MCF 10A (cell line): ENCODE data around the gene HOXC12. TPM values are rescaled to one million over a fixed set of nuclear protein-coding genes. Genes with fewer than 3 reads are reported as not detected.

Experiments used
- BruUV-seq: library from RNA; stranded (reverse); fragments of 400-500 nt; replicated peaks from 2 replicates; lab custom pipeline; 2021; lab: Mats Ljungman, UMichigan
- CTCF ChIA-PET: fragments of 300-600 bp; sonication (Branson Sonifier 250); formaldehyde crosslinking; extraction: SDS; loops from one replicate; lab custom pipeline; 2021; ENCODE audit warnings: antibody characterized with exemption, inconsistent platforms; lab: Yijun Ruan, JAX
- POLR2A ChIA-PET: fragments of 300-600, 350-650 bp; sonication (Branson Sonifier 250); formaldehyde crosslinking; extraction: SDS; loops from one replicate; lab custom pipeline; 2020; ENCODE audit warnings: antibody characterized with exemption, inconsistent platforms; lab: Yijun Ruan, JAX
- DNase-seq: peaks from one replicate; pipeline ENCODE4 v3.0.0-alpha.2; 2018; ENCODE audit not compliant: unreplicated experiment
- H3K27ac Mint-ChIP-seq: one replicate; pipeline ENCODE4 v1.8.0; 2022; ENCODE audit warnings: mild to moderate bottlenecking, low read depth, mixed read lengths; ENCODE audit not compliant: unreplicated experiment
- H3K27me3 Mint-ChIP-seq: one replicate; pipeline ENCODE4 v1.8.0; 2022; ENCODE audit warnings: mixed read lengths; ENCODE audit not compliant: insufficient read depth, unreplicated experiment
- H3K36me3 Mint-ChIP-seq: one replicate; pipeline ENCODE4 v1.8.0; 2022; ENCODE audit warnings: mild to moderate bottlenecking, moderate library complexity, mixed read lengths; ENCODE audit not compliant: insufficient read depth, unreplicated experiment
- H3K4me1 Mint-ChIP-seq: one replicate; pipeline ENCODE4 v1.8.0; 2022; ENCODE audit warnings: mixed read lengths; ENCODE audit not compliant: insufficient read depth, unreplicated experiment
- H3K4me3 Mint-ChIP-seq: one replicate; pipeline ENCODE4 v1.8.0; 2022; ENCODE audit warnings: mild to moderate bottlenecking, moderate library complexity, mixed read lengths; ENCODE audit not compliant: unreplicated experiment
- H3K9me3 Mint-ChIP-seq: one replicate; pipeline ENCODE4 v1.8.0; 2022; ENCODE audit warnings: mixed read lengths; ENCODE audit not compliant: unreplicated experiment
- intact Hi-C: fragments of 100-400 bp; cut with micrococcal nuclease; formaldehyde crosslinking; loops from 2 replicates; pipeline ENCODE4 v1.14.1; 2022
- total RNA-seq: library from RNA; stranded (reverse); gene quantifications from 2 replicates; pipeline ENCODE4 v1.2.3, GENCODE V29; 2022
- TF ChIP-seq, protein P1 (sequence below): fragments of 200-600 bp; IDR thresholded peaks from one replicate; pipeline ENCODE4 v1.8.0; 2022; ENCODE audit warnings: antibody characterized with exemption, mild to moderate bottlenecking; ENCODE audit not compliant: unreplicated experiment

The HOXC12 gene
- total RNA-seq, 1 experiment from 2014 or later = not detected

DNA sequence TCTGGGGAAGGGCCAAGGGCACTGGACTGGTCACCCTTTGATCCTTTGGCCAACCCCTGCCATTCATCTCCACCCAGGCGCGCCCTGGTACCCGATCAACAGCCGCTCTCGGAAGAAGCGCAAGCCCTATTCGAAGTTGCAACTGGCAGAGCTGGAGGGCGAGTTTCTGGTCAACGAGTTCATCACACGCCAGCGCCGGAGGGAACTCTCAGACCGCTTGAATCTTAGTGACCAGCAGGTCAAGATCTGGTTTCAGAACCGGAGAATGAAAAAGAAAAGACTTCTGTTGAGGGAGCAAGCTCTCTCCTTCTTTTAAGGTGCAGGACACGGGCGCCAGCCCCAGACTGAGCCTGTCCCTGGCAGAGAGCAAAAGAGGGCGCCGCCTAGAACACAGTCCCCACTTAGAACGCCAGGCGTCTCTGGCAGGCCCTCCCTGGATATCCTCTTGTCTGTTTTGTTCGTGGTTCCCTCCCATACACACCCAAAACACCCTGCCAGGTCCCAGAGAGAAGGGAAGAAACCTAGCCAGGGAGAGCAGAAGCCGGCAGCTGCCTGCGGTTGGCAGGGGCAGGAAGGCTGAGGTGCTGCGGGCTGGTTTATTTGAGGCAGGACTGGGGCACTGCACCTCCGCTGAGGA, 1.7 kb downstream of the HOXC12 start:
- TF ChIP-seq, protein P1, sequence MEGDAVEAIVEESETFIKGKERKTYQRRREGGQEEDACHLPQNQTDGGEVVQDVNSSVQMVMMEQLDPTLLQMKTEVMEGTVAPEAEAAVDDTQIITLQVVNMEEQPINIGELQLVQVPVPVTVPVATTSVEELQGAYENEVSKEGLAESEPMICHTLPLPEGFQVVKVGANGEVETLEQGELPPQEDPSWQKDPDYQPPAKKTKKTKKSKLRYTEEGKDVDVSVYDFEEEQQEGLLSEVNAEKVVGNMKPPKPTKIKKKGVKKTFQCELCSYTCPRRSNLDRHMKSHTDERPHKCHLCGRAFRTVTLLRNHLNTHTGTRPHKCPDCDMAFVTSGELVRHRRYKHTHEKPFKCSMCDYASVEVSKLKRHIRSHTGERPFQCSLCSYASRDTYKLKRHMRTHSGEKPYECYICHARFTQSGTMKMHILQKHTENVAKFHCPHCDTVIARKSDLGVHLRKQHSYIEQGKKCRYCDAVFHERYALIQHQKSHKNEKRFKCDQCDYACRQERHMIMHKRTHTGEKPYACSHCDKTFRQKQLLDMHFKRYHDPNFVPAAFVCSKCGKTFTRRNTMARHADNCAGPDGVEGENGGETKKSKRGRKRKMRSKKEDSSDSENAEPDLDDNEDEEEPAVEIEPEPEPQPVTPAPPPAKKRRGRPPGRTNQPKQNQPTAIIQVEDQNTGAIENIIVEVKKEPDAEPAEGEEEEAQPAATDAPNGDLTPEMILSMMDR = no peak
- intact Hi-C loops = no loop called here
- ChIA-PET CTCF (interaction anchor here (0.8 kb wide), 1 partner anchor 201 kb away, joined by 4 read pairs; no protein-coding TSS in a partner anchor), POLR2A (no interaction called here)
- BruUV-seq = no TSS peak
- H3K4me3 Mint-ChIP-seq = no peak overlapping the region
- no peaks in the 10 kb centered on the region for H3K36me3 Mint-ChIP-seq
- no peaks in the 10 kb centered on the region for H3K9me3 Mint-ChIP-seq
- no peaks in the 10 kb centered on the region for H3K27me3 Mint-ChIP-seq
- no peaks in the 10 kb centered on the region for H3K4me1 Mint-ChIP-seq
- DNase-seq = no peak
- no peak overlapping the region for H3K27ac Mint-ChIP-seq

DNA sequence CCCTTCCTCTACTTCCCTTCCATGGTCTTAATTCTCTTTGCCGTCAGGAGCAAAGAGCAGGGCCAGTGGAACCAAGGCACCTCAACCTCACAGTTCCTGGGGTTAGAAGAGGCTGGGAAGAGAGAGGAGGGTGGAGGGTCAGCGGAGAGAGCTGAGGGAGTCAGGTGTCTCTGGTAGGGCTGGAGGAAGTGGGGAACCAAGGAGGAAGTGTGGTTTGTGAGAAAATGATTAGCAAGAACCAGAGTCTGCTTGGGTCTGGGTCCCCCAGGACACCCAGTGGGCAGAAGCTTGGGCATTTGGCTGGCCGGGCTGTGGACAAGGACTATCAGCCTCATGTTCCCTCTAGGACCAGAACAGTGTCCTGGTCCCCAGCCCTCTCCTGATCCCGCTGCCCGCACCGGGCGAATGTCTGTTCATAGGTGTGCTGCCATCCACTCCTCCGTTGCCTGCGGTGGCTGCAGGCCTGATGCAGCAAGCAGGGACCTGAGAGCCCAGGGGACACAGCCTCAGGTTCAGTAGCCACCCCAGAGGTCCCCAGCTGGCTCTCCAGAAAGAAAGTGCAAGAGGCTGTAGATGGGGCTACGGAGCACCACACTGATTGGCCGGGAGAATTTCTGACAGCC, 2.3 kb downstream of the HOXC12 start:
- H3K9me3 Mint-ChIP-seq = no peaks in the 10 kb centered on the region
- no TSS peak for BruUV-seq
- CTCF ChIA-PET = no interaction called here
- no peak overlapping the region for H3K27ac Mint-ChIP-seq
- no peak for DNase-seq
- intact Hi-C loops = no loop called here
- TF ChIP-seq, protein P1 = no peak
- H3K36me3 Mint-ChIP-seq = no peaks in the 10 kb centered on the region
- no peaks in the 10 kb centered on the region for H3K27me3 Mint-ChIP-seq
- POLR2A ChIA-PET = no interaction called here
- no peak overlapping the region for H3K4me3 Mint-ChIP-seq
- H3K4me1 Mint-ChIP-seq = no peaks in the 10 kb centered on the region

DNA sequence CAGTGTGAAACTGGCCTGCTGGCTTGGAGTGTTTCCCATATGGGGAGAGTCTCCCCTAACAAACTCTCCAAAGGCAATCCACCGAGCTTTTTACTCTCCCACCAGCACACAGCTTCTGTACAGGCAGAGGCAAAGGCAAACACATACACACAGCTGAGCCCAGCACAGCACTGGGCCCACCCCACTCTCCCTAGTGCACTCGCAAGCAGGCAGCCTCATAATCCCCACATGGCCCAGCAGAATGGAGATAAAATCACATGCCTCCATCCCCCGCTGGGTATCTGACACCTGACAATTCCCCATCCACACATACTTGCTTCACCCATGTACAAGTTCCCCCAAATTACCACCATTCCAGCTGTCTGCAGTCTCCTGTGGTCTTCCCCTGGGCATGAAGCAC, 3.4 kb downstream of the HOXC12 start:
- no peak overlapping the region for H3K27ac Mint-ChIP-seq
- H3K4me3 Mint-ChIP-seq = no peak overlapping the region
- BruUV-seq = no TSS peak
- ChIA-PET CTCF (no interaction called here), POLR2A (interaction anchor here (0.7 kb wide), 1 partner anchor 10 kb away, joined by 3 read pairs; no protein-coding TSS in a partner anchor)
- H3K27me3 Mint-ChIP-seq = no peaks in the 10 kb centered on the region
- no peak for DNase-seq
- no peaks in the 10 kb centered on the region for H3K4me1 Mint-ChIP-seq
- TF ChIP-seq, protein P1 = no peak
- no peaks in the 10 kb centered on the region for H3K9me3 Mint-ChIP-seq
- intact Hi-C loops = no loop called here
- no peaks in the 10 kb centered on the region for H3K36me3 Mint-ChIP-seq

DNA sequence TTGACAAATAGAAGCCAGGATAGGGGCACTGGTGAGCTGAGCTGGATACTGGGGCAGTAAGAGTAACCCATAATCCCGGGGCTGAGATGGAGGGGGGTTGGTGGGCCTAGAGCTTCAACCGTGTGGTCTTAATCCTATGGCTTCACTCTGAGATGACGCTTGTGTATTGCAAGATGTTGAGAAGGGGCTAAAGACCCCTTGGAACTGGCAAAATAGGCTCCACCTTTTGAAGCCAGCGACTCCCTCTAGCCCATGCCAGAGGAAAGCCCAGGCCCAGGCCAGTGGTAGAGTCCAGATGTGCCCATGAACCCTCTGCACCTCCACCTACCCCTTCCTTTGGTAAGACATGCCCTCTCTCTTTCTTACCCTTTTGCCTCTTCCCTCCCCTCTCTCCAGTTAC, 4.6 kb downstream of the HOXC12 start:
- Mint-ChIP-seq H3K9me3 (no peaks in the 10 kb centered on the region), H3K27ac (no peak overlapping the region), H3K27me3 (no peaks in the 10 kb centered on the region), H3K36me3 (no peaks in the 10 kb centered on the region), H3K4me1 (no peaks in the 10 kb centered on the region), H3K4me3 (no peak overlapping the region)
- TF ChIP-seq, protein P1 = no peak
- POLR2A ChIA-PET = interaction anchor here (1.1 kb wide), 1 partner anchor 114 kb away, joined by 3 read pairs; no protein-coding TSS in a partner anchor
- intact Hi-C loops = no loop called here
- CTCF ChIA-PET = interaction anchor here (0.5 to 0.8 kb wide), 3 partner anchors 19 to 592 kb away, joined by 3 to 4 read pairs (median 3); no protein-coding TSS in a partner anchor
- no peak for DNase-seq
- no TSS peak for BruUV-seq
